ENCODE data around the gene CCNB2. TPM values are rescaled to one million over a fixed set of nuclear protein-coding genes. Genes with fewer than 3 reads are reported as not detected.

CCNB2 gene
- total RNA-seq, 1 experiment from 2014 or later: 67.6 TPM

GRCh38 chr15:59133929-59134427 lies 29.0 kb downstream of the CCNB2 start:
- Histone ChIP-seq H3K4me3 (ENCODE audit: low read depth in 2 of 2, low read length in 2 of 2) (no peak overlapping the region), H3K27ac (ENCODE audit: low read length) (no peak overlapping the region), H3K36me3 (ENCODE audit: control insufficient read depth, insufficient read depth, low read length) (peaks cover 17% of the 10 kb centered on the region), H3K9me3 (ENCODE audit: control insufficient read depth, insufficient read depth, low read depth, low read length) (no peaks in the 10 kb centered on the region; the same call in 1 of the 2 replicates), H3K4me1 (ENCODE audit: control insufficient read depth, insufficient read depth, low read length) (no peaks in the 10 kb centered on the region), H3K27me3 (ENCODE audit: control insufficient read depth, insufficient read depth, low read length) (no peaks in the 10 kb centered on the region)
- in situ Hi-C loops (cut with HindIII; ENCODE audit: low pct_unique_long_range_greater_than_20kb, low sequenced_read_pairs): no loop called here
- ChIA-PET POLR2A (no interaction called here), CTCF (interaction anchor here (0.6 kb wide), 1 partner anchor 51 kb away, joined by 4 read pairs; no protein-coding TSS in a partner anchor)
- no peak for TF ChIP-seq REST (IDR thresholded peaks at IDR 0.05; ENCODE audit: insufficient read depth in 1 of 2, low read depth in 2 of 2, low read length in 1 of 2)
- no peak for TF ChIP-seq SIN3A (IDR thresholded peaks at IDR 0.05; ENCODE audit: borderline replicate concordance, insufficient read depth, low read depth, low read length)
- TF ChIP-seq CTCF (IDR thresholded peaks at IDR 0.05): no peak
- intact Hi-C loops (cut with micrococcal nuclease; ENCODE audit: unreplicated experiment): no loop called here
- BruUV-seq (replicated peaks): no TSS peak
- no peak for ATAC-seq
- no peak for DNase-seq (ENCODE audit: low read depth, low spot score)

GRCh38 chr15:59137566-59137965 lies 32.6 kb downstream of the CCNB2 start:
- no peaks in the 10 kb centered on the region for H3K9me3 ChIP-seq (ENCODE audit: control insufficient read depth, insufficient read depth, low read depth, low read length)
- no peak for ATAC-seq
- POLR2A ChIA-PET: interaction anchor here (0.6 kb wide), 1 partner anchor 203 kb away, joined by 10 read pairs; no protein-coding TSS in a partner anchor
- no peak overlapping the region for H3K4me3 ChIP-seq (ENCODE audit: low read depth in 2 of 2, low read length in 2 of 2)
- no peak for DNase-seq (ENCODE audit: low read depth, low spot score)
- intact Hi-C loops (cut with micrococcal nuclease; ENCODE audit: unreplicated experiment): no loop called here
- in situ Hi-C loops (cut with HindIII; ENCODE audit: low pct_unique_long_range_greater_than_20kb, low sequenced_read_pairs): no loop called here
- no peaks in the 10 kb centered on the region for H3K4me1 ChIP-seq (ENCODE audit: control insufficient read depth, insufficient read depth, low read length)
- CTCF ChIA-PET: no interaction called here
- H3K36me3 ChIP-seq (ENCODE audit: control insufficient read depth, insufficient read depth, low read length): peaks cover 13% of the 10 kb centered on the region
- BruUV-seq (replicated peaks): no TSS peak
- TF ChIP-seq TCF7L2 (IDR thresholded peaks at IDR 0.05; ENCODE audit: low read depth, low read length): no peak
- TF ChIP-seq SIN3A (IDR thresholded peaks at IDR 0.05; ENCODE audit: borderline replicate concordance, insufficient read depth, low read depth, low read length): no peak
- TF ChIP-seq CTCF (IDR thresholded peaks at IDR 0.05): no peak
- no peak for TF ChIP-seq REST (IDR thresholded peaks at IDR 0.05; ENCODE audit: insufficient read depth in 1 of 2, low read depth in 2 of 2, low read length in 1 of 2)
- no peak for TF ChIP-seq POLR2AphosphoS5 (IDR thresholded peaks at IDR 0.05; ENCODE audit: low read depth, low read length)
- no peaks in the 10 kb centered on the region for H3K27me3 ChIP-seq (ENCODE audit: control insufficient read depth, insufficient read depth, low read length)
- H3K27ac ChIP-seq (ENCODE audit: low read length): no peak overlapping the region
